ENCODE data around the gene DMXL1. TPM values are rescaled to one million over a fixed set of nuclear protein-coding genes. Genes with fewer than 3 reads are reported as not detected.

Gene DMXL1
- total and polyA plus RNA-seq, 2 experiments from 2014 or later, result 19.5 to 37.4 TPM

DNA sequence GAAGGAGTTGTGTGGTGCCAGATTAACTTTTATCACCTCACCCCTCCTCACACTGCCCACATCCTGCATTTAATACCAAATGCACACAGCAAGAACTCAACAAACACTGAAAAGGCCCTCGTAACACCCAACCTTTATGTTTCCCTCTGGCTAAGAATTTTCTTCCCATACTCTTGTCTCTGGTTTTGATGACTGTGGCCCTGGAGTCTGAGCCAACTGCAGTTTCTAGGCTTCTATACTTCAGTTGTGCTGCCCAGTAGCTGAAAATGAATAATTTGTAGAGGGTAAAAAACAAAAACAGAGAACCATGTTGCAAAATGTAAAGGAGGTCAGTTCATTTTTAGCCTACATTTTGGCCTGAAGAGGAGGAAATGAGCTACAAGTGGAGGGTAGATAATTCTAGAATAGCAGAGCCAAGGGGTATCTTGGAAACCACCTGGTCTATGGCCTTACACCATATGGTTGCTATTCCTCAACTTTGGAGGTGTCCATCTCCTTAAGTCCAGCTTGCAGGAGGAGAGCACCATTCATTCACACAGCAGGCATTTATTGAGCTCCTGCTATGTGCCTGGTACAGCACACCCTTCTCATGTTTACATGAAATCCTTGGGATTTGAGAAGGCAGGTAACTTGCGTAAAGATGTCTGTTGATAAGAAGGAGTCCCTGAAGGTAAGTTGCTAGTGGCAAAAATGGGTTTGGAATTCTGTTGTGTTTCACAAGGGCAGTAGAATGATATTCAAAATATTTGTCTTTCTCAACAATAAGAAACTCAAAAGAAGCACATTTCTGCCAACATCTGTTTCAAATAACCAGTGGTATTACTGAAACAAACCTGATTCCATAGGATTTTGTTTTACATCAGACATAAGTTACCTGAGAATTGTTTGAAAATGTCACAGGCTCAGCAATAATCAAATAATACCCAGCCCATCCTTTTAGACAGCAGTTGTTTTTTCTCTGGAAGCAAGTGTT lies 201.2 kb downstream of the DMXL1 start:
- H3K36me3 ChIP-seq, result no peaks in the 10 kb centered on the region
- H3K27me3 ChIP-seq, result no peaks in the 10 kb centered on the region
- no peak overlapping the region for H3K4me3 ChIP-seq
- no peak overlapping the region for H3K27ac ChIP-seq
- no peaks in the 10 kb centered on the region for H3K4me1 ChIP-seq (ENCODE audit: low read depth)
- no peaks in the 10 kb centered on the region for H3K9me3 ChIP-seq (ENCODE audit: low read depth)
- DNase-seq (ENCODE audit: low read depth in 1 of 2, low spot score in 1 of 2), result no peak
- TF ChIP-seq, protein P1, sequence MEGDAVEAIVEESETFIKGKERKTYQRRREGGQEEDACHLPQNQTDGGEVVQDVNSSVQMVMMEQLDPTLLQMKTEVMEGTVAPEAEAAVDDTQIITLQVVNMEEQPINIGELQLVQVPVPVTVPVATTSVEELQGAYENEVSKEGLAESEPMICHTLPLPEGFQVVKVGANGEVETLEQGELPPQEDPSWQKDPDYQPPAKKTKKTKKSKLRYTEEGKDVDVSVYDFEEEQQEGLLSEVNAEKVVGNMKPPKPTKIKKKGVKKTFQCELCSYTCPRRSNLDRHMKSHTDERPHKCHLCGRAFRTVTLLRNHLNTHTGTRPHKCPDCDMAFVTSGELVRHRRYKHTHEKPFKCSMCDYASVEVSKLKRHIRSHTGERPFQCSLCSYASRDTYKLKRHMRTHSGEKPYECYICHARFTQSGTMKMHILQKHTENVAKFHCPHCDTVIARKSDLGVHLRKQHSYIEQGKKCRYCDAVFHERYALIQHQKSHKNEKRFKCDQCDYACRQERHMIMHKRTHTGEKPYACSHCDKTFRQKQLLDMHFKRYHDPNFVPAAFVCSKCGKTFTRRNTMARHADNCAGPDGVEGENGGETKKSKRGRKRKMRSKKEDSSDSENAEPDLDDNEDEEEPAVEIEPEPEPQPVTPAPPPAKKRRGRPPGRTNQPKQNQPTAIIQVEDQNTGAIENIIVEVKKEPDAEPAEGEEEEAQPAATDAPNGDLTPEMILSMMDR (IDR thresholded peaks at IDR 0.05; ENCODE audit: low read depth, low read length), result no peak

DNA sequence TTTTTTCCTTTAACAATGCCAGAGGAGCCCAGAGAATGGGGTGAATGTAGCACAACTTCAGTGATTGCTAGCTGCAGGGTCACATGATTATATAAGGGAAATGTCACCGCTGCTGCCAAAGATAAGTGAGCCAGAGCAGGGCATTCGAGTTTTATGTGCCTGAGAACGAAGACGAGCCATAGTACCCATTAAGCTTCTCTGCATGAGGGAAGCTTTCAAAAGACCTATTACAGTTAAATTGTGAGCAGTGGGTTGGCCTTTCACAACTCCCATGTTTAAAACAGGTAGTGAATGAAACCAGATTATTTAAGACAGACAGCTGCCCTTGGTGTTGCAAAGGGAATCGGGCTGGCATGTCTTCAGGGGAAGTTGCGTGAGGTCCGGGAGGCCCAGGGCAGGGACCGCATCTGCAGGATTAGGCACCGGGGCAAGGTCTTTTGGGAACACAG lies 202.5 kb downstream of the DMXL1 start:
- Histone ChIP-seq H3K36me3 (no peaks in the 10 kb centered on the region), H3K4me3 (no peak overlapping the region), H3K27me3 (no peaks in the 10 kb centered on the region), H3K4me1 (ENCODE audit: low read depth) (no peaks in the 10 kb centered on the region), H3K9me3 (ENCODE audit: low read depth) (no peaks in the 10 kb centered on the region), H3K27ac (no peak overlapping the region)
- TF ChIP-seq, protein P1 (IDR thresholded peaks at IDR 0.05; ENCODE audit: low read depth, low read length), result no peak
- no peak for DNase-seq (ENCODE audit: low read depth in 1 of 2, low spot score in 1 of 2)

- DNase-seq (ENCODE audit: low read depth in 1 of 2, low spot score in 1 of 2), result no peak
Measured at GRCh38 chr5:119274030-119274766, 203.3 kb downstream of the DMXL1 start.

GRCh38 chr5:119274767-119275130 lies 203.9 kb downstream of the DMXL1 start:
- no peaks in the 10 kb centered on the region for H3K27me3 ChIP-seq
- TF ChIP-seq, protein P1 (IDR thresholded peaks at IDR 0.05; ENCODE audit: low read depth, low read length), result no peak
- H3K4me3 ChIP-seq, result no peak overlapping the region
- no peaks in the 10 kb centered on the region for H3K36me3 ChIP-seq
- no peak overlapping the region for H3K27ac ChIP-seq
- H3K9me3 ChIP-seq (ENCODE audit: low read depth), result no peaks in the 10 kb centered on the region
- peak in 1 of 2 donors; percentile 62 for DNase-seq (ENCODE audit: low read depth in 1 of 2, low spot score in 1 of 2)
- no peaks in the 10 kb centered on the region for H3K4me1 ChIP-seq (ENCODE audit: low read depth)

More at GRCh38 chr5:119274030-119274766, 203.3 kb downstream of the DMXL1 start:
- Histone ChIP-seq H3K27me3 (no peaks in the 10 kb centered on the region), H3K4me3 (no peak overlapping the region), H3K4me1 (ENCODE audit: low read depth) (no peaks in the 10 kb centered on the region), H3K36me3 (no peaks in the 10 kb centered on the region), H3K9me3 (ENCODE audit: low read depth) (no peaks in the 10 kb centered on the region), H3K27ac (no peak overlapping the region)
- TF ChIP-seq, protein P1 (IDR thresholded peaks at IDR 0.05; ENCODE audit: low read depth, low read length), result no peak

- no peak for DNase-seq (ENCODE audit: low read depth in 1 of 2, low spot score in 1 of 2)
- H3K27ac ChIP-seq, result no peak overlapping the region
- H3K27me3 ChIP-seq, result no peaks in the 10 kb centered on the region
- no peak overlapping the region for H3K4me3 ChIP-seq
- H3K9me3 ChIP-seq (ENCODE audit: low read depth), result no peaks in the 10 kb centered on the region
- TF ChIP-seq, protein P1 (IDR thresholded peaks at IDR 0.05; ENCODE audit: low read depth, low read length), result no peak
- H3K36me3 ChIP-seq, result no peaks in the 10 kb centered on the region
- no peaks in the 10 kb centered on the region for H3K4me1 ChIP-seq (ENCODE audit: low read depth)
Measured at GRCh38 chr5:119275146-119275545, 204.3 kb downstream of the DMXL1 start.

Measured in cardiac muscle cell (in vitro differentiated cells and primary cell).